WTC11 (cell line): ENCODE data around the gene EIF2B5. TPM values are rescaled to one million over a fixed set of nuclear protein-coding genes. Genes with fewer than 3 reads are reported as not detected.

Experiments used
- ATAC-seq: fragments of 200-7000 bp; cut with Tn5 transposase; 2 replicates; pipeline ENCODE4 v1.10.0; 2021; ENCODE audit warnings: mild to moderate bottlenecking, moderate library complexity
- CTCF ChIA-PET: fragments of 300-600 bp; sonication (Branson Sonifier 250); formaldehyde crosslinking; loops from one replicate; lab custom pipeline; 2021; ENCODE audit warnings: antibody characterized with exemption; lab: Charles Lee
- POLR2A ChIA-PET: fragments of 350-600 bp; sonication (Branson Sonifier 250); formaldehyde crosslinking; loops from one replicate; lab custom pipeline; 2021; ENCODE audit warnings: antibody characterized with exemption; lab: Charles Lee
- DNase-seq: peaks from one replicate; pipeline ENCODE4 v3.0.0; 2021; ENCODE audit warnings: low spot score
- H3K27ac Mint-ChIP-seq: 2 replicates; pipeline ENCODE4 v1.8.0; 2021; ENCODE audit warnings: mixed read lengths
- H3K27me3 Mint-ChIP-seq: 2 replicates; pipeline ENCODE4 v1.8.0; 2021; ENCODE audit warnings: low read depth, mild to moderate bottlenecking, moderate library complexity, mixed read lengths
- H3K36me3 Mint-ChIP-seq: 2 replicates; pipeline ENCODE4 v1.8.0; 2021; ENCODE audit warnings: mixed read lengths
- H3K4me1 Mint-ChIP-seq: 2 replicates; pipeline ENCODE4 v1.8.0; 2022; ENCODE audit warnings: mixed read lengths
- H3K4me3 Mint-ChIP-seq: 2 replicates; pipeline ENCODE4 v1.8.0; 2021; ENCODE audit warnings: mild to moderate bottlenecking, moderate library complexity, mixed read lengths
- H3K9me3 Mint-ChIP-seq: 2 replicates; pipeline ENCODE4 v1.8.0; 2021; ENCODE audit warnings: mixed read lengths
- AR ChIP-seq: fragments of 250-450 bp; sonication (Bioruptor Pico); IDR thresholded peaks from 2 replicates; pipeline ENCODE4 v1.9.0; 2021; ENCODE audit warnings: mild to moderate bottlenecking
- GRHL2 ChIP-seq: fragments of 250-450 bp; sonication (Bioruptor Pico); IDR thresholded peaks from 2 replicates; pipeline ENCODE4 v1.8.0; 2022; ENCODE audit warnings: mild to moderate bottlenecking, moderate library complexity; ENCODE audit not compliant: insufficient replicate concordance, severe bottlenecking
- MAX ChIP-seq: sonication (generic); formaldehyde crosslinking; IDR thresholded peaks from 2 replicates; pipeline ENCODE4 v1.8.0; 2022; ENCODE audit warnings: mild to moderate bottlenecking, missing genetic modification reagents
- MYBL2 ChIP-seq: sonication (generic); formaldehyde crosslinking; IDR thresholded peaks from 2 replicates; pipeline ENCODE4 v1.8.1; 2023; ENCODE audit warnings: mild to moderate bottlenecking, moderate library complexity, missing genetic modification reagents
- TEAD1 ChIP-seq: sonication (generic); formaldehyde crosslinking; IDR thresholded peaks from 2 replicates; pipeline ENCODE4 v1.8.0; 2022; ENCODE audit warnings: mild to moderate bottlenecking, missing genetic modification reagents
- ZBTB21 ChIP-seq: sonication (generic); formaldehyde crosslinking; IDR thresholded peaks from 2 replicates; pipeline ENCODE4 v1.8.1; 2023; ENCODE audit warnings: mild to moderate bottlenecking, missing genetic modification reagents, borderline replicate concordance
- ZNF317 ChIP-seq: sonication (generic); formaldehyde crosslinking; IDR thresholded peaks from 2 replicates; pipeline ENCODE4 v1.8.1; 2023; ENCODE audit warnings: low read depth, mild to moderate bottlenecking, moderate library complexity, missing genetic modification reagents, borderline replicate concordance
- ZSCAN18 ChIP-seq: fragments of 250-450 bp; sonication (Bioruptor Pico); IDR thresholded peaks from 2 replicates; pipeline ENCODE4 v2.1.2; 2022; ENCODE audit warnings: mild to moderate bottlenecking, moderate library complexity
- total RNA-seq: library from RNA; stranded (reverse); gene quantifications from 3 replicates; pipeline ENCODE4 v1.2.3, GENCODE V29; 2021
- TF ChIP-seq, protein P1 (sequence below): sonication (generic); formaldehyde crosslinking; IDR thresholded peaks from 2 replicates; pipeline ENCODE4 v1.8.0; 2022; ENCODE audit warnings: mild to moderate bottlenecking, missing genetic modification reagents
- TF ChIP-seq, protein P2 (sequence below): sonication (generic); formaldehyde crosslinking; IDR thresholded peaks from 2 replicates; pipeline ENCODE4 v1.8.0; 2023; ENCODE audit warnings: missing genetic modification reagents, mild to moderate bottlenecking, borderline replicate concordance
- TF ChIP-seq, protein P3 (sequence below): sonication (generic); formaldehyde crosslinking; IDR thresholded peaks from 2 replicates; pipeline ENCODE4 v1.8.0; 2023; ENCODE audit warnings: missing genetic modification reagents
- TF ChIP-seq, protein P4 (sequence below): fragments of 250-450 bp; sonication (Bioruptor Pico); IDR thresholded peaks from 2 replicates; pipeline ENCODE4 v1.9.0; 2021; ENCODE audit warnings: moderate library complexity, mild to moderate bottlenecking, inconsistent platforms, borderline replicate concordance
- TF ChIP-seq, protein P5 (sequence below): sonication (generic); formaldehyde crosslinking; IDR thresholded peaks from 2 replicates; pipeline ENCODE4 v1.8.0; 2023; ENCODE audit warnings: mild to moderate bottlenecking, missing genetic modification reagents

EIF2B5 gene
- total RNA-seq, 1 experiment from 2014 or later, result 42.3 TPM

DNA sequence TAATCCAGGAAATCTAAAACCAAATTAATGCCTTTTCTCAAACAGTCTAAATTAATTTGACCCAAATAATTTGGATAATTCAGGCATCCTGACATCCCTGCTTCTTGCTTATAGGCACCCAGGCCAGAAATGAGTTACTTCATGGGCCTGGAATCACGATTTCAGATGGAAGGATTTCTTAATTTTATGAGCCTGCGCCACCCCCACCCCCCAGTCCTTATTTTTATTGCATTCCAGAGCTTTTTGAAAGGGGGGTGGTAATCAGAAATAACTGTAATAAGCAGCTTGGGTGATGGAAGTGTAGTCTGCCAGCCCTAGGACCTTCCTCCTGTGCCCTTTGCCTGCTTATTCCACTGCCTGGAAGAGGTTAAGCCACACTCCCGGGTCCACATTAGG is 40.8 kb downstream of the EIF2B5 start (continued):
- TF ChIP-seq ZSCAN18 (CRISPR knock-in tag), result no peak
- no peak for TF ChIP-seq ZBTB21 (CRISPR knock-in tag)
- TF ChIP-seq, protein P1, sequence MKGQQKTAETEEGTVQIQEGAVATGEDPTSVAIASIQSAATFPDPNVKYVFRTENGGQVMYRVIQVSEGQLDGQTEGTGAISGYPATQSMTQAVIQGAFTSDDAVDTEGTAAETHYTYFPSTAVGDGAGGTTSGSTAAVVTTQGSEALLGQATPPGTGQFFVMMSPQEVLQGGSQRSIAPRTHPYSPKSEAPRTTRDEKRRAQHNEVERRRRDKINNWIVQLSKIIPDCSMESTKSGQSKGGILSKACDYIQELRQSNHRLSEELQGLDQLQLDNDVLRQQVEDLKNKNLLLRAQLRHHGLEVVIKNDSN, result no peak

- peaks cover 28% of the 10 kb centered on the region for H3K4me1 Mint-ChIP-seq
- TF ChIP-seq MAX (CRISPR knock-in tag) (0 out of 2 replicates have a peak, but pooled peaks have one; percentile 21), AR (CRISPR knock-in tag) (no peak), GRHL2 (no peak), ZNF317 (CRISPR knock-in tag) (no peak), TEAD1 (peak; percentile 87; the same call in 1 of the 2 replicates)
- TF ChIP-seq, protein P2, sequence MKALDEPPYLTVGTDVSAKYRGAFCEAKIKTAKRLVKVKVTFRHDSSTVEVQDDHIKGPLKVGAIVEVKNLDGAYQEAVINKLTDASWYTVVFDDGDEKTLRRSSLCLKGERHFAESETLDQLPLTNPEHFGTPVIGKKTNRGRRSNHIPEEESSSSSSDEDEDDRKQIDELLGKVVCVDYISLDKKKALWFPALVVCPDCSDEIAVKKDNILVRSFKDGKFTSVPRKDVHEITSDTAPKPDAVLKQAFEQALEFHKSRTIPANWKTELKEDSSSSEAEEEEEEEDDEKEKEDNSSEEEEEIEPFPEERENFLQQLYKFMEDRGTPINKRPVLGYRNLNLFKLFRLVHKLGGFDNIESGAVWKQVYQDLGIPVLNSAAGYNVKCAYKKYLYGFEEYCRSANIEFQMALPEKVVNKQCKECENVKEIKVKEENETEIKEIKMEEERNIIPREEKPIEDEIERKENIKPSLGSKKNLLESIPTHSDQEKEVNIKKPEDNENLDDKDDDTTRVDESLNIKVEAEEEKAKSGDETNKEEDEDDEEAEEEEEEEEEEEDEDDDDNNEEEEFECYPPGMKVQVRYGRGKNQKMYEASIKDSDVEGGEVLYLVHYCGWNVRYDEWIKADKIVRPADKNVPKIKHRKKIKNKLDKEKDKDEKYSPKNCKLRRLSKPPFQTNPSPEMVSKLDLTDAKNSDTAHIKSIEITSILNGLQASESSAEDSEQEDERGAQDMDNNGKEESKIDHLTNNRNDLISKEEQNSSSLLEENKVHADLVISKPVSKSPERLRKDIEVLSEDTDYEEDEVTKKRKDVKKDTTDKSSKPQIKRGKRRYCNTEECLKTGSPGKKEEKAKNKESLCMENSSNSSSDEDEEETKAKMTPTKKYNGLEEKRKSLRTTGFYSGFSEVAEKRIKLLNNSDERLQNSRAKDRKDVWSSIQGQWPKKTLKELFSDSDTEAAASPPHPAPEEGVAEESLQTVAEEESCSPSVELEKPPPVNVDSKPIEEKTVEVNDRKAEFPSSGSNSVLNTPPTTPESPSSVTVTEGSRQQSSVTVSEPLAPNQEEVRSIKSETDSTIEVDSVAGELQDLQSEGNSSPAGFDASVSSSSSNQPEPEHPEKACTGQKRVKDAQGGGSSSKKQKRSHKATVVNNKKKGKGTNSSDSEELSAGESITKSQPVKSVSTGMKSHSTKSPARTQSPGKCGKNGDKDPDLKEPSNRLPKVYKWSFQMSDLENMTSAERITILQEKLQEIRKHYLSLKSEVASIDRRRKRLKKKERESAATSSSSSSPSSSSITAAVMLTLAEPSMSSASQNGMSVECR (CRISPR knock-in tag), result 0 out of 2 replicates have a peak, but pooled peaks have one; percentile 41
- no peaks in the 10 kb centered on the region for H3K27me3 Mint-ChIP-seq
- ChIA-PET POLR2A (interaction anchor here (0.6 to 1.6 kb wide), 8 partner anchors 9 to 225 kb away, joined by 3 to 15 read pairs (median 3); partner anchors contain the start of genes ABCF3 and DVL3), CTCF (interaction anchor here (0.6 to 1.7 kb wide), 12 partner anchors 23 to 281 kb away, joined by 3 to 9 read pairs (median 3); partner anchors contain the start of genes EEF1AKMT4 and EIF2B5)
- H3K27ac Mint-ChIP-seq, result peak overlapping the region; percentile 98
- H3K36me3 Mint-ChIP-seq, result peaks cover 43% of the 10 kb centered on the region
- no peaks in the 10 kb centered on the region for H3K9me3 Mint-ChIP-seq
- ATAC-seq (peak; percentile 79), DNase-seq (peak; percentile 92)
- peak overlapping the region; percentile 97 for H3K4me3 Mint-ChIP-seq
Measured at GRCh38 chr3:184176377-184177330, 41.5 kb downstream of the EIF2B5 start.

GRCh38 chr3:184177331-184177731 is 42.2 kb downstream of the EIF2B5 start:
- CTCF ChIA-PET, result interaction anchor here (1.2 to 1.7 kb wide), 6 partner anchors 33 to 273 kb away, joined by 3 to 9 read pairs (median 7); no protein-coding TSS in a partner anchor
- TF ChIP-seq, protein P3, sequence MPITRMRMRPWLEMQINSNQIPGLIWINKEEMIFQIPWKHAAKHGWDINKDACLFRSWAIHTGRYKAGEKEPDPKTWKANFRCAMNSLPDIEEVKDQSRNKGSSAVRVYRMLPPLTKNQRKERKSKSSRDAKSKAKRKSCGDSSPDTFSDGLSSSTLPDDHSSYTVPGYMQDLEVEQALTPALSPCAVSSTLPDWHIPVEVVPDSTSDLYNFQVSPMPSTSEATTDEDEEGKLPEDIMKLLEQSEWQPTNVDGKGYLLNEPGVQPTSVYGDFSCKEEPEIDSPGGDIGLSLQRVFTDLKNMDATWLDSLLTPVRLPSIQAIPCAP (CRISPR knock-in tag), result no peak
- TF ChIP-seq, protein P4, sequence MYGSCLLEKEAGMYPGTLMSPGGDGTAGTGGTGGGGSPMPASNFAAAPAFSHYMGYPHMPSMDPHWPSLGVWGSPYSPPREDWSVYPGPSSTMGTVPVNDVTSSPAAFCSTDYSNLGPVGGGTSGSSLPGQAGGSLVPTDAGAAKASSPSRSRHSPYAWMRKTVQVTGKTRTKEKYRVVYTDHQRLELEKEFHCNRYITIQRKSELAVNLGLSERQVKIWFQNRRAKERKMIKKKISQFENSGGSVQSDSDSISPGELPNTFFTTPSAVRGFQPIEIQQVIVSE (CRISPR knock-in tag), result no peak
- TF ChIP-seq MYBL2 (CRISPR knock-in tag), result no peak
- TF ChIP-seq, protein P5, sequence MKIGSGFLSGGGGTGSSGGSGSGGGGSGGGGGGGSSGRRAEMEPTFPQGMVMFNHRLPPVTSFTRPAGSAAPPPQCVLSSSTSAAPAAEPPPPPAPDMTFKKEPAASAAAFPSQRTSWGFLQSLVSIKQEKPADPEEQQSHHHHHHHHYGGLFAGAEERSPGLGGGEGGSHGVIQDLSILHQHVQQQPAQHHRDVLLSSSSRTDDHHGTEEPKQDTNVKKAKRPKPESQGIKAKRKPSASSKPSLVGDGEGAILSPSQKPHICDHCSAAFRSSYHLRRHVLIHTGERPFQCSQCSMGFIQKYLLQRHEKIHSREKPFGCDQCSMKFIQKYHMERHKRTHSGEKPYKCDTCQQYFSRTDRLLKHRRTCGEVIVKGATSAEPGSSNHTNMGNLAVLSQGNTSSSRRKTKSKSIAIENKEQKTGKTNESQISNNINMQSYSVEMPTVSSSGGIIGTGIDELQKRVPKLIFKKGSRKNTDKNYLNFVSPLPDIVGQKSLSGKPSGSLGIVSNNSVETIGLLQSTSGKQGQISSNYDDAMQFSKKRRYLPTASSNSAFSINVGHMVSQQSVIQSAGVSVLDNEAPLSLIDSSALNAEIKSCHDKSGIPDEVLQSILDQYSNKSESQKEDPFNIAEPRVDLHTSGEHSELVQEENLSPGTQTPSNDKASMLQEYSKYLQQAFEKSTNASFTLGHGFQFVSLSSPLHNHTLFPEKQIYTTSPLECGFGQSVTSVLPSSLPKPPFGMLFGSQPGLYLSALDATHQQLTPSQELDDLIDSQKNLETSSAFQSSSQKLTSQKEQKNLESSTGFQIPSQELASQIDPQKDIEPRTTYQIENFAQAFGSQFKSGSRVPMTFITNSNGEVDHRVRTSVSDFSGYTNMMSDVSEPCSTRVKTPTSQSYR (CRISPR knock-in tag), result no peak

More at GRCh38 chr3:184177331-184177731, 42.2 kb downstream of the EIF2B5 start:
- DNase-seq, result no peak
- Mint-ChIP-seq H3K27me3 (no peaks in the 10 kb centered on the region), H3K27ac (peak overlapping the region; percentile 98), H3K4me3 (peak overlapping the region; percentile 97), H3K9me3 (no peaks in the 10 kb centered on the region), H3K4me1 (peaks cover 28% of the 10 kb centered on the region), H3K36me3 (peaks cover 45% of the 10 kb centered on the region)
- POLR2A ChIA-PET, result interaction anchor here (1.0 to 1.6 kb wide), 3 partner anchors 9 to 185 kb away, joined by 3 to 15 read pairs (median 11); partner anchors contain the start of genes ABCF3 and DVL3
- no peak for ATAC-seq
